ENCODE measurements around the gene FNDC11. TPM values are rescaled to one million over a fixed set of nuclear protein-coding genes. Genes with fewer than 3 reads are reported as not detected.

The FNDC11 gene
- total RNA-seq, 1 experiment from 2014 or later, result 2.5 TPM

DNA sequence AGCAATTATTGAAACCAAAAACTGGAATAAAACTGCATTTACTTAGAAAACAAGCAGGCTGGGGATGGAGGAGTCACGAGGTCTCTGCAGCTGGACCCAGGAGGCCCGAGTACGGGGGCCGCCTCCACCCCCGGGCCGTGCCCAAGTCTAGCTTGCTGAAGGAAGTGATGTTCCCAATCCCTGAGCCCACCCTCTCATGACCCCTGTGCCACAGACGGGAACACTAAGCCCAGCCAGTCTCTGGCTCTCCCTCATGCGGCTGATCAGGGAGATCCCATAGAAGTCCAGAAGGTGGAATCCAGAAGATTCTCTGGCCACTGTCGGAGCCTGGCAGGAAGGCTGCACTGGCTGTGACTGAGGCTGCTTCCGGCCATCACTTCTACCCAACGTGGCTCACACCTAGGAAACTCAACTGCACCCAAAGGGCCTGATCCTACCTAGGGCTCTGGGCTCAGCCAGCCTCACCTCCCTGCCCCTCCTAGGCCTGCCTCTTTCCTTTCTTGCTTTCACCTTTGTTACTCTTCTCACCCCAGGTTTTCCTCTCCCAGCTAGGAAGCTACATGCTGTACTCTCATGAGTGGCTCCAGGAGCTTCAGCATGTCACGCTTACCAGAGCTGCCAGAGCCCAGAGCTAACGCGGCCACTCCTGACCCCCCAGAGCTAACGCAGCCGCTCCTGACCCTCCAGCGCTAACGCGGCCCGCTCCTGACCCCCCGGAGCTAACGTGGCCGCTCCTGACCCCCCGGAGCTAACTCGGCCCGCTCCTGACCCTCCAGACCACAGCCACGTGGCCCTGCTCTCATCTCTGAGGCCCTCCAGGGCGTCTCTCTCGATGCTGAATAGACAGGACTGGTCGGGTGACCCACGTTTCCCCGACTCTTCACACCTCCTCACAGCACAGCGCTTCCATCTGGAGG, 44.8 kb downstream of the FNDC11 start:
- Histone ChIP-seq H4K5ac (ENCODE audit: insufficient read length, low read depth, low read length) (no peak overlapping the region), H3K4ac (ENCODE audit: low read depth, low read length) (no peak overlapping the region), H2AFZ (ENCODE audit: low read length) (no peak overlapping the region), H3K4me2 (ENCODE audit: insufficient read depth, insufficient read length, low read length) (no peak overlapping the region), H4K20me1 (ENCODE audit: control insufficient read depth, insufficient read depth, insufficient read length) (no peaks in the 10 kb centered on the region), H3K27me3 (ENCODE audit: insufficient read depth, low read length) (no peaks in the 10 kb centered on the region), H3K9me3 (ENCODE audit: control insufficient read depth, low read depth, low read length) (no peaks in the 10 kb centered on the region), H2BK20ac (ENCODE audit: low read depth, low read length, poor library complexity, severe bottlenecking) (no peak overlapping the region), H3K9ac (ENCODE audit: extremely low read depth, insufficient read length, low read length) (no peak overlapping the region), H2BK15ac (ENCODE audit: low read depth, low read length) (no peak overlapping the region), H3K18ac (ENCODE audit: insufficient read length, low read depth, low read length) (no peak overlapping the region), H2BK5ac (ENCODE audit: insufficient read length, low read length) (no peak overlapping the region), H3K27ac (ENCODE audit: insufficient read length, low read depth, low read length) (no peak overlapping the region), H4K91ac (ENCODE audit: insufficient read length, low read depth, low read length) (no peak overlapping the region), H3K79me1 (ENCODE audit: insufficient read depth, low read depth, low read length, poor library complexity, severe bottlenecking) (no peaks in the 10 kb centered on the region), H3K23me2 (ENCODE audit: insufficient read length, low read depth, low read length, poor library complexity, severe bottlenecking) (no peaks in the 10 kb centered on the region), H3T11ph (ENCODE audit: low read length) (no peak overlapping the region), H3K4me1 (ENCODE audit: insufficient read depth, low read length) (no peaks in the 10 kb centered on the region), H3K14ac (ENCODE audit: insufficient read depth, low read length) (no peak overlapping the region), H4K8ac (replicated peaks; ENCODE audit: insufficient read length, low read depth, low read length) (no peak overlapping the region), H3K56ac (ENCODE audit: insufficient read length, low read depth, low read length) (no peak overlapping the region), H3K79me2 (ENCODE audit: insufficient read depth, low read length) (no peaks in the 10 kb centered on the region), H2BK120ac (ENCODE audit: low read depth, low read length, poor library complexity, severe bottlenecking) (no peak overlapping the region), H2AK5ac (ENCODE audit: insufficient read length, low read length) (no peak overlapping the region), H2BK12ac (ENCODE audit: insufficient read length, low read depth, low read length) (no peak overlapping the region), H3K23ac (ENCODE audit: insufficient read length, low read depth, low read length) (no peak overlapping the region)
- no peaks in the 10 kb centered on the region for H3K9me3 Mint-ChIP-seq
- no peak overlapping the region for H3K4me3 Mint-ChIP-seq
- DNase-seq, result no peak
- no peaks in the 10 kb centered on the region for H3K27me3 Mint-ChIP-seq (ENCODE audit: low read depth)
- TF ChIP-seq, protein P1, sequence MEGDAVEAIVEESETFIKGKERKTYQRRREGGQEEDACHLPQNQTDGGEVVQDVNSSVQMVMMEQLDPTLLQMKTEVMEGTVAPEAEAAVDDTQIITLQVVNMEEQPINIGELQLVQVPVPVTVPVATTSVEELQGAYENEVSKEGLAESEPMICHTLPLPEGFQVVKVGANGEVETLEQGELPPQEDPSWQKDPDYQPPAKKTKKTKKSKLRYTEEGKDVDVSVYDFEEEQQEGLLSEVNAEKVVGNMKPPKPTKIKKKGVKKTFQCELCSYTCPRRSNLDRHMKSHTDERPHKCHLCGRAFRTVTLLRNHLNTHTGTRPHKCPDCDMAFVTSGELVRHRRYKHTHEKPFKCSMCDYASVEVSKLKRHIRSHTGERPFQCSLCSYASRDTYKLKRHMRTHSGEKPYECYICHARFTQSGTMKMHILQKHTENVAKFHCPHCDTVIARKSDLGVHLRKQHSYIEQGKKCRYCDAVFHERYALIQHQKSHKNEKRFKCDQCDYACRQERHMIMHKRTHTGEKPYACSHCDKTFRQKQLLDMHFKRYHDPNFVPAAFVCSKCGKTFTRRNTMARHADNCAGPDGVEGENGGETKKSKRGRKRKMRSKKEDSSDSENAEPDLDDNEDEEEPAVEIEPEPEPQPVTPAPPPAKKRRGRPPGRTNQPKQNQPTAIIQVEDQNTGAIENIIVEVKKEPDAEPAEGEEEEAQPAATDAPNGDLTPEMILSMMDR (conservative IDR thresholded peaks at IDR 0.05), result no peak
- H3K4me1 Mint-ChIP-seq, result no peaks in the 10 kb centered on the region
- peaks cover 15 to 38% (median 37%) of the 10 kb centered on the region in 3 experiments; a peak in 6 of 7 replicates for H3K36me3 Mint-ChIP-seq (ENCODE audit: insufficient read depth in 1 of 3, low read depth in 3 of 3)
- H3K27ac Mint-ChIP-seq, result peak overlapping the region in 2 of 3 experiments; percentile 45 to 76; a peak in 4 of 7 replicates
- WGBS (ENCODE audit: extremely low coverage, insufficient read length, low lambda C conversion rate), result no CpG with 5 or more reads among the region's 33 CpGs
